Cardiac septum (tissue), 1 donor: ENCODE data around the gene KRTAP10-4. TPM values are rescaled to one million over a fixed set of nuclear protein-coding genes. Genes with fewer than 3 reads are reported as not detected.
"Not testable (repeated sequence)": the region's sequence is repeated elsewhere in the genome, so short reads cannot be mapped to it uniquely, and the experiment has no call there.

ENCODE experiments used
- DNase-seq: peaks from one replicate; pipeline ENCODE4 v3.0.0-alpha.2; 2020; ENCODE audit warnings: low spot score
- intact Hi-C: fragments of 100-400 bp; cut with DNase I; formaldehyde crosslinking; loops from one replicate; pipeline ENCODE4 v1.14.0; 2022
- total RNA-seq: library from RNA; stranded (reverse); fragmentation: NEBNext Ultra II Directional; extraction: Animal tissue kit (Norgen Biotek cat#: 25700); gene quantifications from one replicate; pipeline ENCODE4 v1.2.1, GENCODE V29; 2021
- donor health status: DM: no; HTN: no; CAD: no.

The KRTAP10-4 gene
- total RNA-seq, 1 donor from 2014 or later: not detected

DNA sequence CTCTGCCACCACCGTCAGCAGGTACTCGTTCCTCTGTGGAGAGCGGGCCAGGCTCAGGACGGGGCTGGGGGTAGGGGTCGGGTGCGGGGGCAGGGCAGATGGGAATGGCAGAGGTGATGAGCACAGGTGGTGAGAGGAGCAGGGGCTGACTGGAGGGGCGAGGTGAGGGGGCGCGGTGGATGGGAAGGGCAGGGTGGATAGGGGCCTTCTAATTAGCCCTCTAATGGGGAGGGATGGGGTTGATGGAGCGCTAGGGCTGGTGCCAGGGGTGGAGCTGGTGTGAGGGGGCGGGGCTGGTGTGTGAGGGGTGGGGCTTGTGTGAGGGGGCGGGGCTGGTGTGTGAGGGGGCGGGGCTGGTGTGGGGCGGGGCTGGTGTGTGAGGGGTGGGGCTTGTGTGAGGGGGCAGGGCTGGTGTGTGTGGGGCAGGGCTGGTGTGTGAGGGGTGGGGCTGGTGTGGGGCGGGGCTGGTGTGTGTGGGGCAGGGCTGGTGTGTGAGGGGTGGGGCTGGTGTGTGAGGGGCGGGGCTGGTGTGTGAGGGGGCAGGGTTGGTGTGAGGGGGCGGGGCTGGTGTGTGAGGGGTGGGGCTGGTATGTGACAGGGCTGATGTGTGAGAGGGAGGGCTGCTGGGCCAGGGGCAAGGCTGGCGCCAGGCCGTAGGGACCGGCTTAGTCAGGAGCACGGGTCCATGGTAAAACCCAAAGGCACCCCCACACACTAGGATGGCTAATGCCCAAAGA lies 39.5 kb upstream of the KRTAP10-4 start:
- peak; percentile 55 for DNase-seq
- intact Hi-C loops: no loop called here

DNA sequence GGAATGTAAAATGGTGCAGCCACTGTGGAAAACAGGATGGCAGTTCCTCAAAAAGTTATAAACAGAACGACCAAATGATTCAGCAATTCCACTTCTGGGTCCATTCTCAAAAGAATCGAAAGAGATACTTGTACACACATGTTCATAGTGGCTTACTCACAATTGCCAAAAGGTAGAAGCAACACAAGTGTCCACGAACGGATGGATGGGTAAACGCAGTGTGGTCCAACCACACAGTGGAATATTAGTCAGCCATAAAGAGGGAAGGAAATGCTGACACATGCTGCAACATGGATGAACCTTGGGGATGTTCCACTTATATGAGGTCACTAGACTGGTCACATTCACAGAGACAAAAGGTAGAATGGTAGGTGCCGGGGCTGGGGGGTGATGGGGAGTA lies 38.8 kb upstream of the KRTAP10-4 start:
- intact Hi-C loops: no loop called here
- DNase-seq: peak; percentile 27

DNA sequence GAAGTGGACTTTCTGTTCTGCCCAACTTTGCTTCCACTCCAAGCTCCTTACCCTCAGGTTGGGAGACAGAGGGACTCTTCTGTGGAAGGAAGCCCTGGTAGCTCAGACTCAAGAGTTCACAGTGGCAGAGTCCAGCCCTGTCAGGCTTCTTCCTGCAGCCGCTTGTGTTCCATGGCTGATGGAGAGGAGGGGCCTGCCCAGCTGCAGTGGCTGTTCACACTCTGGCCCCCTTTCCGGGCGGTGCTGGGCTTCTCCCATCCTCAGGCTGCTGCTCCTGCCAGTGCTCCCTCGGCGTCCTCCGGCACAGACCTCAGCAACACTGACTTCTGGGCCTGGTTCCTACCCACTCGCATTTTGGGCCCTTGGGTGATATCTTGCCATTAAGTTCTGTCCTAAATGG lies 37.6 kb upstream of the KRTAP10-4 start:
- intact Hi-C loops: no loop called here
- DNase-seq: peak; percentile 31

DNA sequence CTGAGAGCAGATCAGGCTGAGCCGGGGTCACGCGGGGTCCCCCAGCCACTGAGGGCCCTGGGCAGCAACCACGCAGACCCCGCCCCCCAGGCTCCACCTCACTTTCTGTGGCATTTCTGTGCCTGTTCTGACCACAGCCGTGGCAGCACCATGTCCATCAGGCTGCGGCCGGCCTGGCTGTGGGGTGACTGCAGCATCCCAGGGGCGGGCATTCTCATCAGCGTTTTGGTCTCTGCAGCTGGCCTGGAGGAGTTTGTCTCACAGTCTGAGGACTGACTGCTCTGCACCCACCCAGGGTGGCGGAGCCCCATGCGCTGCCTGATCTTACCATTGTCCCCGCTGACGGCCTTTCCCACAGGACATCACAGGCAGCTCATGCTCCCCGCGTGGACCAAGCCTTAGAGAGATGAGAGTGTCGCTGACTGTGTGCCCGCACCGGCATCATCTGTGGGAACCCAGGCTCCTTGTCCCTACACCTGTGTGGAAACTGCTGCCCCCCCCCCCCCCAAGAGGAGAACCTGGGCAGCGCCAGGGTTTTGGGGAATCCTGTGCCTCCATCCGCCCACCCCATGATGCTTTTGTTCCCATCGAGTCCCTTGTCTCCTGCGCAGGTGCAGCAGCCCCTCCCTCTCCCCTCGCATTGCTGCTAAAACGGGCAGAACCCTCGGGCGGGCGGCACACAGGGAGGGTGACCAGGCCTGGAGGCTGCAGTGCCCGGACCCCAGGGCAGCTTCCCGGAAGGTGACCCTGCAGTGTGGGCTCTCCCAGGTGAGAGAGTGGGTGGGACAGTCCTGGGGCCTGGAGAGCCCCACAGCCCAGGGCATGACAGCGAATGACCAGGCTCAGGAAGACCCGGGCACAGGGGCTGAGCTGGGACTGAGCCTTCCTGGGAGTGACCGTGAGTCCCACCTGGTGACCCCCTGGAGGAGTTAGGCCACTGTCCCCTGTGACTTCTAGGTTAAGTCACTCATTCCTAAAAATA lies 35.3 kb upstream of the KRTAP10-4 start:
- intact Hi-C loops: no loop called here
- DNase-seq: no peak

DNA sequence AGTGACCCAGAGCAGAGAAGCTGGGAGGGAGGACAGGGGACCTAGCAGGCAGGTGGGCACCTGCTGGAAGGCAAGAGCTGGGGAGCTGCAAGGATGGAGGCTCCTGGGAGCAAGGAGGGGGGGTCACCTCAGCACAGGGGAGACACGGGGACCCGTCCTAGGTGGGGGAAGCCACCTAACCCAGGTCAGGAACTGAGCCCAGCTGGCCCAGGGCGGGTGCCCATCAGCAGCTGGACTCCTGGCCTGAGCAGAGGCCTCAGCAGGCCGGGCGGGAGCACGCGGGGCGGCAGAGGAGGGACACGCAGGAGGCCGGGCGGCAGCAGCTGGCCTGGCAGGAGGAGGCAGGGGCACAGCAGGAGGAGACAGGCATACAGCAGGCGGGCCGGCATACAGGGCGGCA lies 34.5 kb upstream of the KRTAP10-4 start:
- intact Hi-C loops: no loop called here

DNA sequence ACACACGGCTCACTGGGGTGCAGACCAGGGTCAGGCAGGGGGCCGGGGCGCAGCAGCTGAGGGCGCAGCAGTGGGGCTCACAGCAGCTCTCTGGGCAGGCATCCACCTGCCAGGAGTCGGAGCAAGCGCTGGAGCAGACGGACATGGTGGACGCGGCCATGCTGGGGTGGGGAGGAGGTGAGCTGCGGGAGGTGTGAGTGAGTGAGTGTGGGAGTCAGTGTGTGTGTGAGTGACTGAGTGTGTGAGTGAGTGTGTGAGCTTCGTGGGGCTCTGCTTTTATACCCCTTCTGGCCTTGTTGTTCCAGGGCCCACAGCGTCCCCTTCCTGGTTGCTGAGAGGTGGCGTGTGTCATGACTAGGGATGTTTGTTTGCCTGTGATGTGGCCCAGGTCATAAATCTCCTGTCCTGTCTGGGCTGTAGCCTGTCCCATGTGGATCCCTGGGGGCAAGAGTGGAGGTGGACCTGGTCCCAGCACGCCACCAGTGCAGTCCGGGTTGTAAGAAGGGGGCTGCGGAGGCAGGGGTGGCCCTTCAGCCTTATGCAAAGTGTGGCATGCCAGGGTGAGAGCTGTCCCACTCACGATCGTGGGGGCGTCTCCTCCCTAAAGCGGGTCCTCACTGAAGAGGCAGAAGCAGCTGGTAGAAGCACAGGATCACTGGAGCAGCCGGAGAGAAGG lies 33.4 kb upstream of the KRTAP10-4 start, which contains the start of gene KRTAP10-1:
TSS of gene KRTAP10-1 (minus strand) at position 205 of the 676 bp plus-strand sequence. CDS start at position 160, 45 bp downstream.
- no peak for DNase-seq
- intact Hi-C loops: no loop called here

More for the DNA sequence above, 34.5 kb upstream of the KRTAP10-4 start:
- no peak for DNase-seq

DNA sequence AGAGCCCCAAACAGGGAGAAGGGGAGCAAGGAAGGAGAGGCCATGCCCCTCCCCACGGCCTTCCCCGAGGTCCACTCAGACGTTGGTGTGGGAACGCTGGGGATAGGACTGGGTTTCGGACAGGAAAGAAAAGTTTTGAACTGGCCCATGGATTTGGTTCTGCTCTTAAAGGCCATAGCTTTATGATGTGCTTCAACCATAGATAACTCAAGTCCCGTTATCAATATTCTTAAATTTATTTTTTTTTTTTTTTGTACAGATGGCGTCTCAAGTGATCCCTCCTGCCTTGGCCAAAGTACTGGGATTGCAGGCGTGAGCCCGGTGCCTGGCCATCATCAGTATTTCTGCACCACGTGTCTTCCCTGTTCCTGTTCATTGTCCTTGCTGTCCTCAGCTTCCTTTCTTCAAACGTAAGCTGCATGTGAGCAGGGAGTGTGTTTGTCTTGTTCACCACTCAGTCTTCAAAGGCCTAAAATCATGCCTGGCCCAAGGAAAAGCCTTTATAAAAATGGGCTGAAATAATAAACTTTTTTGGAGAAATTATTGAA lies 32.7 kb upstream of the KRTAP10-4 start:
- intact Hi-C loops: no loop called here
- DNase-seq: no peak

DNA sequence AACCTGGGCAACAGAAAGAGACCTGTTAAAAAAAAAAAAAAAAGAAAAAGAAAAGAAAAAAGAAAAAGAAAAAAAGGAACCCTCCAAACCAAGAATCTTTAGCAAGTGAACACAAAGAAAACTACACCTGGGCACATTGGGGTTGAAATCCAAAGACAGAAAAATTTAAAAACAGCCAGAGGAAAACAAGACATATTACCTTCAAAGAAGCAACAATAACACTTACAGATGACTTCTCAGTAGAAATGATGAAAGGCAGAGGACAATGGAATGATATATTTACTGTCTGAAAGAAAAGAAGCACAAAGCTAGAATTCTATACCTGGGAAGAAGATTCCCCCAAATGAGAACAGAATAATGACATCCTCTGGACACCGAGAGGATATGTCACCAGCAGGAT lies 30.8 kb upstream of the KRTAP10-4 start:
- intact Hi-C loops: no loop called here
- DNase-seq: no peak

DNA sequence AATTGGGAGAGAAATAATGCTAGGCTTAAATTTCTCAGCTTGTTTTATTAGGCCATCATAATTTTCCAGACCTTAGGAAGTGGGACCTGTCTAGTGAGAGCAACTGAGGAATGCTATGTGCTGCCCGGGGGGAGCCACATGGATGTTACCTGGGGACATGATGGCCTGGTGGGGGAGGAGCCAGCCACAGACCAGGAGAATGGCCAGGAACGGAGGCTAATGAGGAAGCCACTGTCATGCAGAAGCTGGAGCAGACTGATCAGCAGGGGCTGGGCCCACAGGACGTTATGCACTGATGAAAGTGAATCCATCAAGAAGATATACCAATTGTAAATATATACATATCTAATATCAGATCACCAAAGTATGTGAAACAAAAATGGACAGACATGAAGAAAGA lies 29.0 kb upstream of the KRTAP10-4 start:
- intact Hi-C loops: no loop called here
- no peak for DNase-seq

DNA sequence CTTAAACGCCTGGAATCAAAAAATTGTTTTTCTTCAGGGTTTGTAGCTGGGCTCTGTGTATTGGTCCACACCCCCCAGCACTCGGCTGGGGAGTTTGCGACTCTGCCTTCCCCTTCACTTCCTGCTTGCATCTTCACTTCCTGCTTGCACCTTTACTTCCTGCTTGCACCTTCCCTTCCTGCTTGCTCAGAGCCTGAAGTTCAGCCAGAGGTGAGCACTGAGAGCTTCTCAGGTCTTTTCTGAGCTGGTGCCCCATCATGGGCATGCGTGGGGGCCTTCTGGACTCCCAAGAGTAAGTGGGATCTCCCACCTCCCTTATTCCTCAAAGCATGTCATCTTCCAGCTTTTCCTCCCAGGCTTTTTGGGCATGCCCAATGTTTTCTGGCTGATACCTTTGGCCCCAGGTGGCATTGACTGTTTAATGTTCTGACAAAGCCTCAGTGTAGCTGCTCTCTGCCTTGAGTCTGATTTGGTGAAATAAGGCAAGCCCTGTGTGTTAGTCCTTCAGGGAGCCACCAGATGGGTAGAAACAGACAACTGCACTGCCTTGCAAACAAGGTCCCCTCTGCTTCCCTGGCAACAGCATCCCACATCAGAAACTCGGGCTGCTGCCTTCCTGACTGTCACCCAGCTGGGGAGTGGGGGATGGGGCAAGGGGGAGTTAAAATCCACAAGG lies 25.7 kb upstream of the KRTAP10-4 start:
- intact Hi-C loops: no loop called here
- DNase-seq: no peak

DNA sequence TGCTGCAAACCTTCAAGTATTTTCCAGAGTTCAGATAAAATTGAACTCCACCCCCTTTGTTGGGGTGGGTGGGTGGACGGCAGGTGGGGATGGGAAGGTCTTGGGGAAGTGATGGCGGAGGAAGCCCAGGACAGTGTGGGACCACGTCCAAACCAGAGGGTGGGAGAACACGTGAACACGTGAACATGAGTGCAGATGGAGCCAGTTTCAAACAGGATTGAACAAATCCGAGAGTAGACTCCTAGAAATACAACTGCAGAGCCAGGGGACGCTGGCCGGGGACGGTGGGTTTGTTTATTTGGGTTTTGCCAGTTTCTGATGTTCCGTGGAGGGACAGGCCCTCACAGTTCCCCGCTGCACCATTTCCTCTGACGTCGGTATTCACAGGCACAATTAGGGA lies 25.1 kb upstream of the KRTAP10-4 start:
- intact Hi-C loops: no loop called here
- DNase-seq: no peak

DNA sequence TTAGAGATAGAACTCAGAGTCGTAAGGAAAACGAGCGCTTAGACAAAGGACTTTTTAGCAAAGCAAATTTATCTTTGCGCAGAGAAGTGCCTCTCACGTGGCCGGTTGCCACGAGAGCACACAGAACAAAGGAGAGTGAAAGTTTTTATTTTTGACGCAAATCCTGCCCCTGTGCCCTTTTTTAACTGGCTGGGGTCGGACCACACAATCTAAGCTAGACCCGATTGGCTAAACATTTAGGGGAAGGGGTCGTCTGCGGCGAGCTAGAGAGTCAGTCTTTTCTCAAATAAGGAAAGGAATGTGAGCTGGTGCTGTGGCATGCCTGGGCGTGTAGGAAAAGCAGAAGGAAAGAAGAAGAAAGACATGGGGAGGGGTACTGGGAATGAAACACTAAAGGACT lies 24.6 kb upstream of the KRTAP10-4 start:
- intact Hi-C loops: no loop called here
- no peak for DNase-seq

DNA sequence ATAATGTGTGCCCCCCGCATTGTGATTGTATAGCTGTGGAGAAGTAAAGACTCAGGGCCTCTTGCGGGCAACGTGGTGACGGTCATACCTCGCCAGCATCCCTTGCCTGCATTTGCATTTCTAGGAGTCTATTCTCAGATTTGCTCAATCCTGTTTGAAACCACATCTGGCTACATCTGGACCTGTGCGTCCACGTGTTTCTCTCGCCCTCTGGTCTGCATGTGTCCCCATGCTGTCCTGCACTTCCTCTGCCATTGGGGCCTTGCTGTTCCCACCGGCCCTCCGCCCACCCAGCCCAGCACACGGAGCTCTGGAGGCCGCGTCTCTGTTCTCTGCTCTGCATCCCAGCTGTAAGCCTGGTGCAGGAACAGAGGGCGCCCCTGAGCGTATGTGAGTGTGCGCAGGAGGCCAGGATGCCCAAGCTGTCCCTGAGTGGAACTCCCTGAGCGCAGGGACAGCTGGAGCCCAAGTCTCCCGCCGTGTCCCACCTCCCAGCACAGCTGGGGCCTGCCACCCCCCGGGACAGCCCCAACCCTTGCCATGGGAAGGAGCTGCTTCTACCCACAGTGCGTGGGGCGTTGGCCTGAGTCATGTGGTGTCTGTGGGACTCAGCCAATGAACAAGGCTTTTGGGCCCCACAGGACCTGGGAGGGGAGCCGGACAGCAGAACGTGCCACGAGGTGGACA lies 23.9 kb upstream of the KRTAP10-4 start:
- no peak for DNase-seq
- intact Hi-C loops: no loop called here

DNA sequence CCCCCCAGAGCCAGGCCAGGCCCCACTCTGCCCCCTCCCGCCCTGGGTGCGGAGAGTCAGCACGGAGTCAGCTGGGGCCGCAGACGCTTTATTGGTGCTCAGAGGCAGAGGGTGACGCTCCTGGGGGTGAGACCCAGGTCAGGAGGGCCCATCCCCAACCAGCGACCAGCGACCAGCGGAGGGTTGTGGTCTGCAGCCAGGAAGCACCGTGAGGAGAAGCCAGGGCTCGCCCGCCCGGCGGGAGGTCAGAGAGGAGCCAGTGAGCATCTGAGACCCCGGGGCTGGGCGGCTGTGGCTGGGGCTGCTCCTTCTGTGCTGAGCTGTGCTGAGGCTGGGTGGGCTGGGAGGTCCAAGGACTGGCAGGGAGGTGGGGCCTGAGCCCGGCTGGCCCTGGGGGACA lies 23.2 kb upstream of the KRTAP10-4 start:
- DNase-seq, intact Hi-C loops: not testable (repeated sequence)

DNA sequence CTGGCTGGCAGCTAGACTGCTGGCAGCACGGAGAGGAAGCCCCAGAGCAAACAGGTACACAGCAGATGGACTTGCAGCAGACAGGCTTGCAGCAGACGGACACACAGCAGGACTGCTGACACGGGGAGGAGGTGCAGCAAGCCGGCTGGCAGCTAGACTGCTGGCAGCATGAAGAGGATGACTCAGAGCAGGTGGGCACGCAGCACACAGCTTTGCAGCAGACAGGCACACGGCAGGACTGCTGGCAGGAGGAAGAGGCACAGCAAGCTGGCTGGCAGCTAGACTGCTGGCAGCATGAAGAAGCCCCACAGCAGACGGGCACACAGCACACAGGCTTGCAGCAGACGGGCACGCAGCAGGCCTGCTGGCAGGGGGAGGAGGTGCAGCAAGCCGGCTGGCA lies 22.7 kb upstream of the KRTAP10-4 start:
- intact Hi-C loops: no loop called here
- DNase-seq: no peak

DNA sequence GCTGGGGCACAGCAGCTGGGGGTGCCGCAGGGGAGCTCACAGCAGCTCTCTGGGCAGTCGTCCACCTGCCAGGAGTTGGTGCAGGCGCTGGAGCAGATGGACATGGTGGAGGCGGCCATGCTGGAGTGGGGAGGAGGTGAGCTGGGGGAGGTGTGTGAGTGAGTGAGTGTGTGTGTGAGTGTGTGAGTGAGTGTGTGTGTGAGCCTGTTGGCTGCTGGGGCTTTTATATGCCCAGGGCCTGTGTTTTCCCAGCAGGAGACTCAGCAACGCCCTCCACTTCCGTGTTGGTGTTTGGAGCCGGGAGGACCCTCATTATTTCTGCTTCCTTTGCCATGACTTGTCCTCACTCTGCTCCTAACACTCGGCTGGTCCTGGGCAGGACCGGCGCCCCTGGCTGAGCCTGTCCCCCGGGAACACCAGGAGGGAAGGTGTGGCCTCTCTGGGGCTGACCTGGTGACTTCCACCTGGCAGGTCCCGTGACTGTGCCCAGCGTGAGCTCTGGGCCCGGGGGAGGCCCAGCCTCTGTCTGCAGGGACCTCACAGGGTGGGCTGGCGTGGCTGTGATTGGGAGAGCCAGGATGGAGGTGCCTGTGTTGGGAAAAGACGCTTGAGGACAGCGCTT lies 22.1 kb upstream of the KRTAP10-4 start, which contains the start of gene KRTAP10-2:
TSS of gene KRTAP10-2 (minus strand) at position 166 of the 622 bp plus-strand sequence. CDS start at position 119, 47 bp downstream.
- intact Hi-C loops: no loop called here
- DNase-seq: no peak

DNA sequence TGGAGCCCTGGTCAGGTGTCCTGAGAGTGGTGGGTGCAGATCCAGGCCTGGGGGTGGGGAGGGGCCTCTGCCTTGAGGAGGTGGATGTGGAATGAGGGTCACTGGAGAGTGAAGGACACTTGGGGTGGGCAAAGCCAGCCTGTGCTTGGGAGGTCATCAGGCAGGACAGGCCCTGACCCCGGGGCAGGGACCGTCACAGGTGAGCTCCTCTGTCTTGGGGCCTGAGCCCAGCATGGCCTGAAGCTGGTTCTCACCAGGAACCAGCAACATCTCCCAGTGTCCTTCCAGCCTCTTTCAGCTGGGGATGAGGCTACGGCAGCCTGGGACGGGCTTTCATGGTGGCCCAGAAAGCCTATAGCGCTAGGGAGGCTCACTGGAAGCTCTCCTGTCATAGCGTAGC lies 21.4 kb upstream of the KRTAP10-4 start:
- DNase-seq: no peak
- intact Hi-C loops: no loop called here

DNA sequence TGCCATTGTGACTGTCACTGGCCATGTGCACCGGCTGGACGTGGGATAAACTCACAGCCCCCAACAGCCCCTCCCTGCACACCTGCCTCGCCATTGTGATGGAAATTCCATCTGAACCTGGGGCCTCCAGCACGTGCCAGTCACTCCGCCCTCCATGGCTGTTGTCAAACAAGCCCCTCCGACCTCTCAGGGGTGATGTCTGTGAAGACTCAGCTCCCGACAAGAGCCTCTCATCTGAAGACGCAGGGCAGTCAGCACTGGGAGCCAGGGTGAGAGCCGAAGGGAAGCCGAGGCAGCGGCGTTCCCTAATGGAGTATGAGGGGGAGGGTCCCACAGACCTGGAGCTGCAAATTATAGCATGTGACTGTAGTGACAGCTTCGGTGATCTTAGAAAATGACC lies 20.8 kb upstream of the KRTAP10-4 start:
- no peak for DNase-seq
- intact Hi-C loops: no loop called here
